NCI-H524 treated with DMSO at 0.1 percent for 48 hours (cell line): ENCODE data around the gene ECI1.
A peak's percentile ranks its signal among the peaks of the same experiment; 100 is the strongest.

Source experiments
- DNase-seq: peaks from one replicate; lab custom pipeline; 2025; lab: John Stamatoyannopoulos, UW

ECI1 gene

GRCh38 chr16:2233046-2233775, 18.2 kb downstream of the ECI1 start:
- no peak for DNase-seq

- DNase-seq: no peak
Observed at GRCh38 chr16:2232094-2232990, 19.0 kb downstream of the ECI1 start.

- no peak for DNase-seq
Observed at GRCh38 chr16:2231016-2231931, 20.1 kb downstream of the ECI1 start.

- DNase-seq: no peak
Observed at GRCh38 chr16:2230376-2230775, 21.0 kb downstream of the ECI1 start.

GRCh38 chr16:2229632-2230250, 21.6 kb downstream of the ECI1 start:
- no peak for DNase-seq

GRCh38 chr16:2229091-2229490, 22.3 kb downstream of the ECI1 start:
- DNase-seq: no peak

GRCh38 chr16:2228161-2228824, 23.1 kb downstream of the ECI1 start:
- DNase-seq: no peak

- no peak for DNase-seq
Observed at GRCh38 chr16:2226918-2227317, 24.5 kb downstream of the ECI1 start.

GRCh38 chr16:2226245-2226793, 25.1 kb downstream of the ECI1 start:
- DNase-seq: no peak

GRCh38 chr16:2223942-2224486, 27.4 kb downstream of the ECI1 start:
- DNase-seq: no peak

- DNase-seq: peak; percentile 98
Observed at GRCh38 chr16:2223221-2223941, 28.0 kb downstream of the ECI1 start, which contains the start of gene E4F1. TSS of gene E4F1 (plus strand) at chr16:2223591. CDS start at chr16:2223614, 23 bp downstream.

- no peak for DNase-seq
Observed at GRCh38 chr16:2216330-2216729, 35.1 kb downstream of the ECI1 start.

- no peak for DNase-seq
Observed at GRCh38 chr16:2214719-2214968, 36.7 kb downstream of the ECI1 start, which contains the start of gene PGP. TSS of gene PGP (minus strand) at chr16:2214840. CDS start at chr16:2214777, 63 bp downstream.

GRCh38 chr16:2213817-2214718, 37.3 kb downstream of the ECI1 start:
- DNase-seq: no peak

GRCh38 chr16:2212362-2213324, 38.7 kb downstream of the ECI1 start:
- no peak for DNase-seq

- no peak for DNase-seq
Observed at GRCh38 chr16:2211923-2212347, 39.5 kb downstream of the ECI1 start.
